SU-DHL-6 (cell line): ENCODE results near the gene SEC16A.

Experiments used
- H2AFZ ChIP-seq: fragments of 200-600 bp; sonication (generic); 2 replicates; pipeline ENCODE4 v1.6.1; 2014; ENCODE audit warnings: low read depth, mild to moderate bottlenecking, moderate library complexity, mixed read lengths, antibody characterized with exemption, low read length; ENCODE audit not compliant: severe bottlenecking
- H3F3A ChIP-seq: fragments of 200-600 bp; shearing (Covaris generic); 2 replicates; pipeline ENCODE4 v1.6.0; 2016; ENCODE audit warnings: antibody characterized with exemption, mild to moderate bottlenecking; ENCODE audit not compliant: insufficient read depth
- H3K27ac ChIP-seq: fragments of 200-600 bp; sonication (generic); 2 replicates; pipeline ENCODE4 v1.5.1; 2016; ENCODE audit warnings: low read depth, mild to moderate bottlenecking, low read length, moderate library complexity, mixed read lengths
- H3K27me3 ChIP-seq: fragments of 200-600 bp; sonication (generic), shearing (Covaris generic); 2 replicates; pipeline ENCODE4 v1.6.0; 2014; ENCODE audit warnings: mild to moderate bottlenecking, low read length
- H3K36me3 ChIP-seq: fragments of 200-600 bp; sonication (generic); 2 replicates; pipeline ENCODE4 v1.6.1; 2014; ENCODE audit warnings: mild to moderate bottlenecking, low read length, mixed read lengths
- H3K4me2 ChIP-seq: fragments of 300-600, 200-600 bp; shearing (Covaris generic), sonication (generic); 2 replicates; pipeline ENCODE4 v1.6.0; 2014; ENCODE audit warnings: low read length, low read depth, mild to moderate bottlenecking; ENCODE audit not compliant: poor library complexity, severe bottlenecking
- H3K4me3 ChIP-seq: fragments of 200-600 bp; sonication (generic); 2 replicates; pipeline ENCODE4 v1.5.1; 2014; ENCODE audit warnings: antibody characterized with exemption, low read length, mild to moderate bottlenecking, mixed read lengths; ENCODE audit not compliant: insufficient read depth, poor library complexity, severe bottlenecking
- H3K79me2 ChIP-seq: fragments of 200-600 bp; sonication (generic); 2 replicates; pipeline ENCODE4 v1.6.1; 2014; ENCODE audit warnings: mild to moderate bottlenecking, low read length, moderate library complexity; ENCODE audit not compliant: insufficient read depth
- H3K9ac ChIP-seq: fragments of 200-600 bp; sonication (generic); 2 replicates; pipeline ENCODE4 v1.7.0; 2014; ENCODE audit warnings: mild to moderate bottlenecking, low read length
- H3K9me2 ChIP-seq: fragments of 200-600 bp; sonication (generic); replicated peaks from 2 replicates; pipeline ENCODE4 v1.6.1; 2014; ENCODE audit warnings: low read length; ENCODE audit not compliant: insufficient read depth
- H3K9me3 ChIP-seq: fragments of 200-600 bp; sonication (generic); 2 replicates; pipeline ENCODE4 v1.6.1; 2014; ENCODE audit warnings: low read length, mixed read lengths; ENCODE audit not compliant: insufficient read depth
- H4K20me1 ChIP-seq: fragments of 200-600 bp; sonication (generic); 2 replicates; pipeline ENCODE4 v1.6.1; 2014; ENCODE audit warnings: low read depth, mild to moderate bottlenecking, antibody characterized with exemption, low read length, moderate library complexity, mixed read lengths
- EZH2phosphoT487 ChIP-seq: fragments of 200-600 bp; sonication (generic), shearing (Covaris generic); conservative IDR thresholded peaks from 2 replicates; pipeline ENCODE4 v1.6.1; 2018; ENCODE audit warnings: mild to moderate bottlenecking, antibody characterized with exemption, low read length, moderate library complexity, mixed read lengths
- TF ChIP-seq, protein P1 (sequence below): fragments of 200-600 bp; sonication (generic); IDR thresholded peaks from one replicate; pipeline ENCODE4 v1.5.1; 2017; ENCODE audit warnings: antibody characterized with exemption, mild to moderate bottlenecking, low read length, moderate library complexity; ENCODE audit not compliant: insufficient read depth, poor library complexity, severe bottlenecking

The SEC16A gene

DNA sequence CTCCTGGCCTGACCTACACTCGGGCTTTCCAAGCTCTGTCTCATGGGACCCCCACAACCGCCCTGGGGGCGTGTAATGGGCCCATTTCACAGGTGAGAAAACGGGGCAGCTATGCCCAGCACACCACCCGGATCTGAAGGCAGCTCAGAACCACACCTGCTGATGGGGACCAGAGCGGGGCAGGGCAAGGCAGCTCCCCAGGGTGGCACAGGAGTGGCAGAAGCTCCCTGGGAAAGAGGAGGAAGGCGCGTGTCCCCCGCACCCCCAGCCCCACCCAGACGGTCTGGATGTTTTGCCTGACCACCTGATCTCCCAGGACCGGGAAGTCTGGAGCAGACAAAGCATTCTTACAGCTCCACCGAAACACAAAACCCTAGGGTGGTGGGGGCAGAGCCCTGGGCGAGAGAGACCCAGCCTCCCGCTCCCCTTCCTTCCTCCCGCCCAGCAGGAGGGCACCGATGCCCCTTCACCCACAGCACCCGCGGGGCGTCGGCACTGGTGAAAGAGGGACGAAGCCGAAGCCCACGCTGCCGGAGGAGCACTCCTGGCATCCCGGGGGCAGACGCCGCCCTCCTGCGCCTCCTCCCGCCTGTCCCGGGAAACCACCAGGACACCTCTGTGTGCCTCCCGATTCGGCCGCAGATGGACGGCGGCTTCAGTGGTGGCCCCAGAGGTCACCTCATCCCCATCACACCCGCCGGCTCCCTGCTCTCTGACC lies 48.5 kb upstream of the SEC16A start:
- Histone ChIP-seq H3K9ac (no peak overlapping the region), H4K20me1 (no peaks in the 10 kb centered on the region), H3K36me3 (no peaks in the 10 kb centered on the region), H3K4me2 (no peak overlapping the region), H3K9me2 (no peaks in the 10 kb centered on the region), H3K79me2 (no peaks in the 10 kb centered on the region), H2AFZ (no peak overlapping the region), H3K4me3 (no peak overlapping the region), H3F3A (no peaks in the 10 kb centered on the region), H3K9me3 (no peaks in the 10 kb centered on the region), H3K27me3 (no peaks in the 10 kb centered on the region), H3K27ac (no peak overlapping the region)
- TF ChIP-seq, protein P1, sequence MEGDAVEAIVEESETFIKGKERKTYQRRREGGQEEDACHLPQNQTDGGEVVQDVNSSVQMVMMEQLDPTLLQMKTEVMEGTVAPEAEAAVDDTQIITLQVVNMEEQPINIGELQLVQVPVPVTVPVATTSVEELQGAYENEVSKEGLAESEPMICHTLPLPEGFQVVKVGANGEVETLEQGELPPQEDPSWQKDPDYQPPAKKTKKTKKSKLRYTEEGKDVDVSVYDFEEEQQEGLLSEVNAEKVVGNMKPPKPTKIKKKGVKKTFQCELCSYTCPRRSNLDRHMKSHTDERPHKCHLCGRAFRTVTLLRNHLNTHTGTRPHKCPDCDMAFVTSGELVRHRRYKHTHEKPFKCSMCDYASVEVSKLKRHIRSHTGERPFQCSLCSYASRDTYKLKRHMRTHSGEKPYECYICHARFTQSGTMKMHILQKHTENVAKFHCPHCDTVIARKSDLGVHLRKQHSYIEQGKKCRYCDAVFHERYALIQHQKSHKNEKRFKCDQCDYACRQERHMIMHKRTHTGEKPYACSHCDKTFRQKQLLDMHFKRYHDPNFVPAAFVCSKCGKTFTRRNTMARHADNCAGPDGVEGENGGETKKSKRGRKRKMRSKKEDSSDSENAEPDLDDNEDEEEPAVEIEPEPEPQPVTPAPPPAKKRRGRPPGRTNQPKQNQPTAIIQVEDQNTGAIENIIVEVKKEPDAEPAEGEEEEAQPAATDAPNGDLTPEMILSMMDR: no peak
- no peak for TF ChIP-seq EZH2phosphoT487

DNA sequence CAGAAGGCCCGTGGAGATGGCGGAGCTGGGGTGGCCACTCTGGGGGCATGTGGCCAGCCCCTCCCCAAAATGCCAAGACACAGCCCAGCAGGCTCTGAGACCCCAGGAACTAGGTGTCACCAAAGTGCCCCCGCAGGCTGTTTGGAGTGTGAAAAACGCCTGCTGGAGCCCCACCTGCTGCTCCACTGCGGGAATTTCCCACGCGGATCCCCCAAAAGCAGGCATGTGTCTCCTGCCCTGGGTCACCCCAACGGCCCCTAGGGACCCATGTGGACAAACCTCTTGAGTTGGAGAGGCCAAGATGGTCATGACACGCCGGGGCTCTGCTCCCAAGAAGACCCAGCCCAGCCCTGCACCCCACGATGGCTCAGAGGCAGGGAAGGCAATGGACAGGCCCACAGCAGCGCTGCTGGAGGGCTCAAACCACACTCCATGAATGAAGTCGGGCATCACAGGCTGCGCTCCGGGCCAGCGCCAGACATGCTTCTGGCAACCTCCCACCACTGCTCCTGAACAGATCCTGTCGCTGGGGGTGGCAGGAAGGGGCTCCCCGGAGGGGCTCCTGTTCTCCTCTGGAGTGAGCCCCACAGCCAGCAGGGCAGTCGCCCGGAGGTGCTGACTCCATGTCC lies 47.7 kb upstream of the SEC16A start:
- Histone ChIP-seq H3K9ac (no peak overlapping the region), H3K27ac (no peak overlapping the region), H3K27me3 (no peaks in the 10 kb centered on the region), H3K9me2 (no peaks in the 10 kb centered on the region), H3K79me2 (no peaks in the 10 kb centered on the region), H3K36me3 (no peaks in the 10 kb centered on the region), H3F3A (no peaks in the 10 kb centered on the region), H2AFZ (no peak overlapping the region), H3K4me2 (no peak overlapping the region), H4K20me1 (no peaks in the 10 kb centered on the region), H3K9me3 (no peaks in the 10 kb centered on the region), H3K4me3 (no peak overlapping the region)
- TF ChIP-seq, protein P1: no peak
- no peak for TF ChIP-seq EZH2phosphoT487

DNA sequence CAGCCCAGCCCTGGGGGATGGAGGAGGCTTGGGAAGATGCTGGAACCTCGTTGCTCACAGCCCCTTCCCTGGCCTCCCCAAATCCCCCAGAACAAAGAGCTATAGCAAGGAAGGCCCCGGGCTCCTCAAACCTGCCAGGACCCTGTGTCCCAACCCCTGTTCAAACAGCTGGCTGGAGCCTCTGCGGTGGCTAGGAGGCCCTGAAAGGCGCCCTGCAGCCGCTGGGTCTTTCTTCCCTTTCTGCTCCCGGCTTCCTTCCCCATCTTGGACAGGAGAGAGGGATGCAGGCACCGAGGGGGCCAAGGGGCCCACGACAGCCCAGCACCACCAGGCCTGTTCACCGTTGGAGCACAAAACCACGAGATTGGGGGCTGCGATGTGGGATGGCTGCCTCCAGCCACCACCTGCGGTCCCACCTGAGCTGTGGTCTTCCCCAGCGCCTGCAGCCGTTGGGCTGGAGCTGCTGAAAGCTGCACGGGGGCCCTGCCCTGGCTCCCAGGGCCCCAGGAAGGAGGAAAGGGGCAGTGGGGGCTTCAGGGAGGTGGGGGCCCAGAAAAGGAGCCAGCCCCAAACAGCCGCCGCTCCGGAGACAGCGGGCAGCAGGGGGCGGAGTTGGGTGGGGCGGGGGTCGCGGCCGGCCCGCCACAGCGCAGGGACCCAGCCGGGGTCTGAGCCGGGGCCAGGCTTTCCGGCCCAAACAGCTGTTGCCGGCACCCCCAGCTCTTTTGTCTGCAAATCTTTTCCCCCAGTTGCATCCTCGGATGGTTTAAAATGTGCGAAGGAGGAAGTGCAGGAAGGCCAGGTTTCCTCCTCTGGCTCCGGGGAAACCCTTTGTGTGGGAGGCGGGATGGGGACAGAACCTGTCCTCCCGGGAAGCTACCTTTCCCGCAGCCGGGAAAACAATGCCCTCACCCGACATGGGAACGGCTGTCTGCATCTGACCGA lies 46.9 kb upstream of the SEC16A start:
- H3K9ac ChIP-seq: no peak overlapping the region
- no peaks in the 10 kb centered on the region for H3K27me3 ChIP-seq
- H3K4me2 ChIP-seq: no peak overlapping the region
- H3K36me3 ChIP-seq: no peaks in the 10 kb centered on the region
- no peak overlapping the region for H3K27ac ChIP-seq
- H3K4me3 ChIP-seq: no peak overlapping the region
- no peak overlapping the region for H2AFZ ChIP-seq
- H3K9me2 ChIP-seq: no peaks in the 10 kb centered on the region
- H4K20me1 ChIP-seq: no peaks in the 10 kb centered on the region
- H3K79me2 ChIP-seq: no peaks in the 10 kb centered on the region
- TF ChIP-seq EZH2phosphoT487: no peak
- TF ChIP-seq, protein P1: no peak
- no peaks in the 10 kb centered on the region for H3K9me3 ChIP-seq
- no peaks in the 10 kb centered on the region for H3F3A ChIP-seq
